Hepatocyte (in vitro differentiated cells): Measurements from ENCODE around the gene DCAF16.

Experiments used
- CTCF ChIP-seq: fragments of 200-600 bp; sonication (generic); IDR thresholded peaks from 2 replicates; pipeline ENCODE4 v1.5.1; 2016; ENCODE audit warnings: antibody characterized with exemption, mild to moderate bottlenecking; ENCODE audit not compliant: poor library complexity
- EZH2 ChIP-seq: fragments of 200-600 bp; sonication (generic); IDR thresholded peaks from 2 replicates; pipeline ENCODE4 v1.6.1; 2016; ENCODE audit warnings: antibody characterized with exemption, mild to moderate bottlenecking, borderline replicate concordance

DNA sequence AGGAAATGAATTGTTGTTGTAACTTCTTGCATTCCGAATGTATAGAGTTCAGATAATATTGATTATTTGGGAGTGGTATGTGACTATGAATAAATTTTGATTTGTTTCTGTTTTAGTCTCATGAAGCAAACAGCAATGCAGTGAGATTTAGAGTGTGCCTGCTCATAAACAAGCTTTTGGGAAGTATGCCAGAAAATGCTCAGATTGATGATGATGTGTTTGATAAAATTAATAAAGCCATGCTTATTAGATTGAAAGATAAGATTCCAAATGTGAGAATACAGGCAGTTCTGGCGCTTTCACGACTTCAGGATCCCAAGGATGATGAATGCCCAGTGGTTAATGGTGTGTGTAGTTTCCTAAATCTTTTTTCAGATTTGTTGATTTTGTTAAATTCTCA, 2.2 kb upstream of the DCAF16 start:
- TF ChIP-seq CTCF (no peak), EZH2 (no peak)
